GM19328 (cell line): ENCODE results near the gene PLCG2.
A peak's percentile ranks its signal among the peaks of the same experiment; 100 is the strongest.
"Not testable (repeated sequence)": the region's sequence is repeated elsewhere in the genome, so short reads cannot be mapped to it uniquely, and the experiment has no call there.

Experiments
- ATAC-seq: cut with Tn5 transposase; IDR thresholded peaks from one replicate; pipeline ENCODE4 v1.9.1; 2021; ENCODE audit warnings: mild to moderate bottlenecking, moderate library complexity; ENCODE audit not compliant: unreplicated experiment

Gene PLCG2

GRCh38 chr16:81778861-81779535 lies at the start of gene PLCG2:
Gene PLCG2, plus strand, starts transcription at chr16:81779291. Its CDS starts 6,699 bp downstream, at chr16:81785990.
- ATAC-seq: peak; percentile 79

- no peak for ATAC-seq
These were observed 49.6 kb upstream of the PLCG2 start for GRCh38 chr16:81729451-81729850.

- ATAC-seq: peak; percentile 79
These were observed 48.7 kb upstream of the PLCG2 start for GRCh38 chr16:81730090-81731051.

- no peak for ATAC-seq
These were observed 47.4 kb upstream of the PLCG2 start for GRCh38 chr16:81731649-81732048.

- no peak for ATAC-seq
These were observed 46.4 kb upstream of the PLCG2 start for GRCh38 chr16:81732699-81733098.

GRCh38 chr16:81733295-81733694 lies 45.8 kb upstream of the PLCG2 start:
- ATAC-seq: no peak

GRCh38 chr16:81734632-81735434 lies 44.3 kb upstream of the PLCG2 start:
- no peak for ATAC-seq

GRCh38 chr16:81737885-81738536 lies 41.1 kb upstream of the PLCG2 start:
- ATAC-seq: peak; percentile 56

- ATAC-seq: no peak
These were observed 40.2 kb upstream of the PLCG2 start for GRCh38 chr16:81738783-81739496.

GRCh38 chr16:81739503-81739902 lies 39.6 kb upstream of the PLCG2 start:
- ATAC-seq: no peak

GRCh38 chr16:81740169-81740568 lies 38.9 kb upstream of the PLCG2 start:
- peak; percentile 58 for ATAC-seq

GRCh38 chr16:81741430-81741770 lies 37.7 kb upstream of the PLCG2 start:
- not testable (repeated sequence) for ATAC-seq

- no peak for ATAC-seq
These were observed 34.7 kb upstream of the PLCG2 start for GRCh38 chr16:81744385-81744784.

- no peak for ATAC-seq
These were observed 34.2 kb upstream of the PLCG2 start for GRCh38 chr16:81744911-81745310.

- peak; percentile 80 for ATAC-seq
These were observed 33.2 kb upstream of the PLCG2 start for GRCh38 chr16:81745704-81746558.

GRCh38 chr16:81746566-81746965 lies 32.5 kb upstream of the PLCG2 start:
- no peak for ATAC-seq

- no peak for ATAC-seq
These were observed 30.5 kb upstream of the PLCG2 start for GRCh38 chr16:81748476-81749198.

- peak; percentile 72 for ATAC-seq
These were observed 26.7 kb upstream of the PLCG2 start for GRCh38 chr16:81752225-81752875.
